Measurements from ENCODE around the gene PTPN1. TPM values are rescaled to one million over a fixed set of nuclear protein-coding genes. Genes with fewer than 3 reads are reported as not detected.

Gene PTPN1
- total RNA-seq, 3 donors from 2014 or later (not counting 1 experiment from before 2014, with no cell fraction given): 52.9 to 64.5 (median 58.3) TPM

- H3K4me1 ChIP-seq (ENCODE audit: control insufficient read depth, insufficient read depth, low read length): peaks cover 16% of the 10 kb centered on the region
- H3K27ac Mint-ChIP-seq: no peak overlapping the region
- intact Hi-C loops (cut with micrococcal nuclease): no loop called here
Observed at GRCh38 chr20:50508171-50508755, 1.9 kb upstream of the PTPN1 start.

DNA sequence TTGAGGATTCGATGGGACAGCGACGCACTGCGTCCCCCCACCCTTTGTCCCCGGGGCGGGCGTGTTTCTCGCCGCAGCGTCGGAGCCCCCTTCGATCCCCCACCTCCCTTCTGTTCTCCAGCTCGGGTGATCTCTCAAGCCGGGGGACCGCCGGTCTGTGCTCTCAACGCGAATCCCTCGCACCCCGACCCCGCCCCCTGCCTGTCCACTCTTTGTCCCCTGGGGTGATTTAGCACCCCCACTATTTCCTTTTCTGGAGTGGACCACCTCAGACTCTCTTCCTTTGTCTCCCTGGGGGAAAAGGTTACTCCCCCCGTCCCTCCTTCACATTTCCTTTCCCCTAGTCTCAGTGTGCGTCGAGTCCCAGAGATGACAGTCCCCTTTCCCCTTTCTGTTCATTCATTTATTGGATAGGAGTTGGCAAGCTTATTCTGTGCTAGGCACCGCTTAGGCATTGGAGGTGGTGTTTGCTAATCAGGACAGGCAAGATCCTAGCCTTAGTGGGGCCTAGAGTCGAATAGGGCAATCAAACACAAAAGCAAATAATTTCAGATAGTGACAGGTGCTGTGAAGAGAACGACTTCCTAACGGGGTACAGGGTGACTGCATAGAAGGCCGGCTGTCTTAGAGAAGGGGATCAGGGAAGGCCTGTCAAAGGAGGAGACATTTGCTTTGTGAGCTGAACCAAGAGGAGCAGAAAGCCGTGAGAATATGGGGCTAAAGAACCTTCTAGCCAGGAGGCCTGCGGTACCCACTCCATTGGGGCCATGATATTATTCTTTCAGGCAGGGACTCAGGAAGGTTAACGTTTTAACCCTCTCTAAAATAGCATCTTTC lies 741 bp downstream of the PTPN1 start:
- Histone ChIP-seq H3K27ac (ENCODE audit: low read length) (peak overlapping the region; percentile 89), H3K27me3 (ENCODE audit: control insufficient read depth, insufficient read depth, low read length) (no peaks in the 10 kb centered on the region), H3K9me3 (ENCODE audit: control insufficient read depth, insufficient read depth, low read length) (no peaks in the 10 kb centered on the region), H3K36me3 (ENCODE audit: control insufficient read depth, insufficient read depth, low read length) (no peaks in the 10 kb centered on the region), H3K4me3 (ENCODE audit: low read length) (peak overlapping the region; percentile 99), H3K4me1 (ENCODE audit: control insufficient read depth, insufficient read depth, low read length) (peaks cover 28% of the 10 kb centered on the region)
- ATAC-seq (no peak), DNase-seq (peak in 1 of 2 donors; percentile 39)
- WGBS (ENCODE audit: insufficient coverage): 5% methylated on average over 30 of the region's 32 CpGs
- Mint-ChIP-seq H3K27ac (peak overlapping the region; percentile 95 to 98), H3K9me3 (no peaks in the 10 kb centered on the region), H3K4me3 (peak overlapping the region; percentile 93), H3K4me1 (peaks cover 51 to 56% of the 10 kb centered on the region in 2 donors), H3K36me3 (no peaks in the 10 kb centered on the region), H3K27me3 (ENCODE audit: low read depth in 2 of 2) (no peaks in the 10 kb centered on the region)
- TF ChIP-seq, protein P1, sequence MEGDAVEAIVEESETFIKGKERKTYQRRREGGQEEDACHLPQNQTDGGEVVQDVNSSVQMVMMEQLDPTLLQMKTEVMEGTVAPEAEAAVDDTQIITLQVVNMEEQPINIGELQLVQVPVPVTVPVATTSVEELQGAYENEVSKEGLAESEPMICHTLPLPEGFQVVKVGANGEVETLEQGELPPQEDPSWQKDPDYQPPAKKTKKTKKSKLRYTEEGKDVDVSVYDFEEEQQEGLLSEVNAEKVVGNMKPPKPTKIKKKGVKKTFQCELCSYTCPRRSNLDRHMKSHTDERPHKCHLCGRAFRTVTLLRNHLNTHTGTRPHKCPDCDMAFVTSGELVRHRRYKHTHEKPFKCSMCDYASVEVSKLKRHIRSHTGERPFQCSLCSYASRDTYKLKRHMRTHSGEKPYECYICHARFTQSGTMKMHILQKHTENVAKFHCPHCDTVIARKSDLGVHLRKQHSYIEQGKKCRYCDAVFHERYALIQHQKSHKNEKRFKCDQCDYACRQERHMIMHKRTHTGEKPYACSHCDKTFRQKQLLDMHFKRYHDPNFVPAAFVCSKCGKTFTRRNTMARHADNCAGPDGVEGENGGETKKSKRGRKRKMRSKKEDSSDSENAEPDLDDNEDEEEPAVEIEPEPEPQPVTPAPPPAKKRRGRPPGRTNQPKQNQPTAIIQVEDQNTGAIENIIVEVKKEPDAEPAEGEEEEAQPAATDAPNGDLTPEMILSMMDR (IDR thresholded peaks at IDR 0.05): no peak
- intact Hi-C loops (cut with micrococcal nuclease): loop anchor here (1.0 to 5.0 kb wide), 2 partner anchors 33 to 61 kb away; no protein-coding TSS in a partner anchor

More at GRCh38 chr20:50508171-50508755, 1.9 kb upstream of the PTPN1 start:
- DNase-seq: no peak
- no peaks in the 10 kb centered on the region for H3K27me3 Mint-ChIP-seq (ENCODE audit: low read depth in 2 of 2)
- TF ChIP-seq, protein P1 (IDR thresholded peaks at IDR 0.05): no peak
- peak overlapping the region; percentile 52 for H3K4me3 Mint-ChIP-seq
- H3K9me3 Mint-ChIP-seq: no peaks in the 10 kb centered on the region
- Histone ChIP-seq H3K9me3 (ENCODE audit: control insufficient read depth, insufficient read depth, low read length) (no peaks in the 10 kb centered on the region), H3K4me3 (ENCODE audit: low read length) (no peak overlapping the region), H3K36me3 (ENCODE audit: control insufficient read depth, insufficient read depth, low read length) (no peaks in the 10 kb centered on the region), H3K27ac (ENCODE audit: low read length) (no peak overlapping the region), H3K27me3 (ENCODE audit: control insufficient read depth, insufficient read depth, low read length) (no peaks in the 10 kb centered on the region)
- H3K36me3 Mint-ChIP-seq: no peaks in the 10 kb centered on the region
- 96% methylated on average over 7 of the region's 9 CpGs for WGBS (ENCODE audit: insufficient coverage)
- peaks cover 25 to 30% of the 10 kb centered on the region in 2 donors for H3K4me1 Mint-ChIP-seq
- no peak for ATAC-seq

DNA sequence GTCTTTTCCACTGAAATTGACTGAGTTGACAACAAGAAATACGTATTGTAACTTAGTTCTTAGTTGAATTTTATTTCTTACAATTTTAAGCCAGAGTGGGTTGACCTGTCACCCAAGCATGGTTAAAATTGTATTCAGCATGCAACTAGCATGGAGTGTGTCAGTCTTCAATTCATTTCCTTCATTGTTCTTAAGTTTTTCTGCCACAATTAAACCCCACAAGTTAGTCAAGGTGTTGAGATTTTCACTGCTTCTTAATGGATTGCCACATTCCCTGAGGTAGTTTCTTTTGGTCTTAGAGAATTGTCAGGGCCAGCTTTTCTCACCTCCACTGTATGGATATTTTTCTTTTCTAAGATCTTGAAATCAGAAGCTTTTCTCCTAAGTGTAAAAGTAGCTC lies 2.1 kb downstream of the PTPN1 start:
- no peaks in the 10 kb centered on the region for H3K9me3 ChIP-seq (ENCODE audit: control insufficient read depth, insufficient read depth, low read length)
- H3K27ac Mint-ChIP-seq: peak overlapping the region; percentile 95 to 98
- H3K4me3 Mint-ChIP-seq: peak overlapping the region; percentile 93
- H3K4me1 Mint-ChIP-seq: peaks cover 63 to 68% of the 10 kb centered on the region in 2 donors
- H3K27ac ChIP-seq (ENCODE audit: low read length): no peak overlapping the region
- TF ChIP-seq, protein P1 (IDR thresholded peaks at IDR 0.05): no peak
- peaks cover 31% of the 10 kb centered on the region for H3K4me1 ChIP-seq (ENCODE audit: control insufficient read depth, insufficient read depth, low read length)
- no peaks in the 10 kb centered on the region for H3K9me3 Mint-ChIP-seq
- no peaks in the 10 kb centered on the region for H3K36me3 Mint-ChIP-seq
- 54% methylated on average over 1 of the region's 1 CpG for WGBS (ENCODE audit: insufficient coverage)
- peak overlapping the region; percentile 19 for H3K4me3 ChIP-seq (ENCODE audit: low read length)
- no peaks in the 10 kb centered on the region for H3K27me3 Mint-ChIP-seq (ENCODE audit: low read depth in 2 of 2)
- no peaks in the 10 kb centered on the region for H3K27me3 ChIP-seq (ENCODE audit: control insufficient read depth, insufficient read depth, low read length)
- intact Hi-C loops (cut with micrococcal nuclease): loop anchor here (5.0 kb wide), 1 partner anchor 60 kb away; no protein-coding TSS in a partner anchor
- no peak for ATAC-seq
- DNase-seq: no peak
- no peaks in the 10 kb centered on the region for H3K36me3 ChIP-seq (ENCODE audit: control insufficient read depth, insufficient read depth, low read length)

All from natural killer cell (primary cell).